GM19239 (cell line): ENCODE measurements around the gene KLHL26.

Experiments
- DNase-seq: peaks from one replicate; pipeline ENCODE4 v3.0.0; 2011; ENCODE audit warnings: low spot score; ENCODE audit not compliant: insufficient read length
- FAIRE-seq: peaks from 2 replicates; lab custom pipeline; 2011; peaks lifted over from hg19 to GRCh38; lab: Jason Lieb, UNC

Gene KLHL26

GRCh38 chr19:18660051-18660910 is 23.5 kb downstream of the KLHL26 start:
- FAIRE-seq, result no peak

GRCh38 chr19:18660939-18661670 is 24.3 kb downstream of the KLHL26 start:
- no peak for DNase-seq
- no peak for FAIRE-seq

More at GRCh38 chr19:18660051-18660910, 23.5 kb downstream of the KLHL26 start:
- no peak for DNase-seq

- FAIRE-seq, result no peak
- DNase-seq, result no peak
Measured at GRCh38 chr19:18662972-18663732, 26.3 kb downstream of the KLHL26 start.

GRCh38 chr19:18663940-18664530 is 27.2 kb downstream of the KLHL26 start:
- DNase-seq (no peak), FAIRE-seq (no peak)

- DNase-seq (no peak), FAIRE-seq (no peak)
Measured at GRCh38 chr19:18665771-18666202, 29.0 kb downstream of the KLHL26 start.

GRCh38 chr19:18666317-18666716 is 29.5 kb downstream of the KLHL26 start:
- no peak for DNase-seq
- no peak for FAIRE-seq

GRCh38 chr19:18666784-18667183 is 30.0 kb downstream of the KLHL26 start:
- no peak for FAIRE-seq
- no peak for DNase-seq

GRCh38 chr19:18667531-18668251 is 30.9 kb downstream of the KLHL26 start:
- no peak for FAIRE-seq
- no peak for DNase-seq

GRCh38 chr19:18668252-18668631 is 31.4 kb downstream of the KLHL26 start:
- DNase-seq (no peak), FAIRE-seq (no peak)

- FAIRE-seq (no peak), DNase-seq (no peak)
Measured at GRCh38 chr19:18668744-18669523, 32.1 kb downstream of the KLHL26 start.

- DNase-seq, result no peak
- no peak for FAIRE-seq
Measured at GRCh38 chr19:18669524-18669817, 32.6 kb downstream of the KLHL26 start.

- FAIRE-seq (no peak), DNase-seq (no peak)
Measured at GRCh38 chr19:18669883-18670282, 33.1 kb downstream of the KLHL26 start.

GRCh38 chr19:18670312-18670711 is 33.5 kb downstream of the KLHL26 start:
- DNase-seq, result no peak
- no peak for FAIRE-seq

GRCh38 chr19:18671303-18672043 is 34.6 kb downstream of the KLHL26 start:
- FAIRE-seq, result no peak
- no peak for DNase-seq

GRCh38 chr19:18672044-18672451 is 35.2 kb downstream of the KLHL26 start:
- FAIRE-seq, result no peak

GRCh38 chr19:18672606-18673337 is 35.9 kb downstream of the KLHL26 start:
- DNase-seq, result no peak
- FAIRE-seq, result no peak

More at GRCh38 chr19:18672044-18672451, 35.2 kb downstream of the KLHL26 start:
- no peak for DNase-seq

GRCh38 chr19:18674616-18675015 is 37.8 kb downstream of the KLHL26 start:
- FAIRE-seq (no peak), DNase-seq (no peak)

- FAIRE-seq (no peak), DNase-seq (no peak)
Measured at GRCh38 chr19:18675779-18676178, 39.0 kb downstream of the KLHL26 start.
